Measurements from ENCODE around the gene TOX2.

Gene TOX2

DNA sequence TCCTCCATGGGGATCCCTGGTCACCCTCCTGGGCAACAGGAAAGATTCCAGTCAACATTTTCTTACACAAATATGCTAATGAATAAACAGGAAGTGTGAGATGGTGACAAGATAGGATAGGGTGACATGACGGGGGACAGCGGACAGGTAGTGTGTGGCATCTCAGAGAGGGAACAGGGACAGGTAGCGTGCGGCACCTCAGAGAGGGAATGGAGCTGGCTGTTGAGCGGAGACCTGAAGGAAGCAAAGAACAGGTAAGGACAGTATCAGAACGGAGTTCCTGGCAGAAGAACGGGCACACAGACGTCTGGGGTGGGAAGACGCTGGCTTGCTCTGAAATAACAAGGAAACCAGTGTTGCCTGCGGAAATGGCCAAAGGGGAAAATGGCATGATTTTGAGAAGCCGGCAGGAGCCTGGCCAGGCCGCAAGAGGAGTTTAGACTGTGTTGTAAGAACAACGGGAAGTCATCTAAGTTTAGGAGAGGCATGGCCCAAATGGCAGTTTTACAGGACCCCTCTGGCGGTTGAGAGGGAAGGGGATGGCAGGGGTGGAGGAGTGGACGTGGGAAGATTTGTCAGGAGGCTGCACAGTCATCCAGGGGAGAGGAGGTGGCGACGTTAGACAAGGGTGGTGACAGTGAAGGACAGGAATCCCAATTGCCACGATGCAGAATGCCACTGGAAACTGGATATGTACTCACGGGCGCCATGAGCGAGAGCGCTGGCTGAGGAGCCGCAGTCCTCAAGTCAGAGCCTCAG lies 160.7 kb downstream of the TOX2 start:
- DNase-seq (ENCODE audit: low read depth) = no peak

DNA sequence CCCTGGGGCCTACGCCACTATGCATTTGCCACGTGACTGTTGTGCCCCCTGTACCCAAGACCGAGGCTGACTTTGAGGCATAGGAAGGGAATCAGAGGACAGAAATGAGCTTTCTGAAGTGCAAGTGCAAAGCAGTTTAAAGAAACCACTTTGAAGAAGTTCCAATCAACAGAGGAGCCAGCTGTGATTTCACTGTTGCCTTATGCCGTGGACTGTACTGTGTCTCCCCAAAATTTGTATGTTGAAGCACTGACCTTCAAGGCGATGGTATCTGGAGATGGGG lies 161.2 kb downstream of the TOX2 start:
- no peak for DNase-seq (ENCODE audit: low read depth)

DNA sequence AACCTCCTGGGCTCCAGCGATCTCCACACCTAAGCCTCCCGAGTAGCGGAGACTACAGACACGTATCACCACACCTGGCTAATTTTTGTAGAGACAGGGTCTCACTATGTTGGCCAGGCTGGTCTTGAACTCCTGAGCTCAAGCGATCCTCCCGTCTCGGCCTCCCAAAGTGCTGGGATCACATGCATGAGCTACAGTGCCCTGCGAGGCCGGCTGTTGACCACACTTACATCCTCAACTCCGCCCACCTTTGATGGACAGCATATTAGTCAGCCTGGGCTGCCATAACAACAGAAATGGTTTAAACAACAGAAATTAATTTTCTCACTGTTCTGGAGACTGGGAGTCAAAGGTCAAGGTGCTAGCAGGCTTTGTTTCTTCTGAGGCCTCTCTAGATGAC lies 164.6 kb downstream of the TOX2 start:
- no peak for DNase-seq (ENCODE audit: low read depth)

DNA sequence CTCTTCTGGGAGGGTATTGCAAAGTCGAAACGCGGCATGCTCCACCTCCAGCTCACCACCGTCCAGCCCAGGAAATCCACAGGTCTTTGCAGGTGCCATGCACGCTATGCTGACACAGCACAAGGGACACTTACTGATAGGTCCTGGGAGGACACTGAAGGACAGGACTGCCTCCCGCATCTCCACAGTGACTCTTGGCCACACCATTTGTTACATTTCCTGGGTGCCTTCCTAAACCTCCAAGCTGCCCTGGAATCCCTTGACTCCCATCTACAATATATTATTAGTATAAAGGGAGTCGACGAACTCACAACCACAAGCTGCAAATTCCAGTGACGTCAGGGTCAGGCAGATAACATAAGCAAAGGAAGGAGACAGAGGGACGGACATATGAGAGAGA lies 165.4 kb downstream of the TOX2 start:
- DNase-seq (ENCODE audit: low read depth) = no peak

DNA sequence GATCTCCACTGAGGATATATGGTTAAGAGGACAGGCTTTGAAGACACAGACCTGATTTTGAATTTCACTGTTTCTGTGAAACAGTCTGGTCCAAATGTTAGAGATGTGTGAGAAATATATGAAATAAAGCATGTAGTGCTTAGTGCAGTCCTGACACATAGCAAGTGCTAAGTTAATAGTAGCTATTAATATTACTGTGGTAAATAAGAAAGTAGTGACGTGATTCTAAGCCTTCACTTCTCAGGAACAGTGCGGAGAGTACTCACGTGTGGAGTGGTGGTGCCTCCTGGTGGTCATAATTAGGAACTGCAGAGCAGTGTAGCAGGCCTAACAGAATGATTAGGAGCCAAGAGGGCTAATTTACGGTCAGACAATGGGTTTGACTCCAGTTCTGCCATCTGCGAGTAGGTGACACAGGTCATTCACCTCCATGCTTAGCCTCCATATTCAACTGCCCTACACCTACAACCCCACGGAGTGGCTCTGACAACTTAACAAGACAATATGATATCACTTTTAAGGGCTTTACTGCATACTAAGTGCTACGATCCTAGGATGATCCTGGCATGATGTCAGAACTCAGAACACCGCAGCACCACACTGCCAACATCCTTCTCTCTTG lies 166.1 kb downstream of the TOX2 start:
- peak; percentile 67 for DNase-seq (ENCODE audit: low read depth)

DNA sequence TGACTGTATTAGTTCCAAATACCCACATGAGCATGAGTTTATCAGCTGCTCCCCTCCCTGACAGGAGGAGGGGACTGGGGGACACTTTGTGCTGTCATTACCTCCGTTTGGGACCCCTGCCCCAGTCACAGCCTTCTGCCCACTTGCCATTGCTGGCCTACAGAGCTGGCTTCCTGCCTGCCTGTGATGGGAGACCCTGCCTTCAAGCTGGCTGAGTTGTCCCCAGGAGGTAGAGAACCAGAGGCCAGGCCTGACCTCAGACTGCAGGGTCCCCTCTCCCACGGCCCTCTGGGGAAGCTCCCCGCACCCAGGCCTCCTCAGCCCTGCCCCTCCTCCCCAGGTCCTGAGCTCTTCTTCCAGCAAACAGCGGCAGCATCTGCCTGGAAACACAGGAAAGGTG lies 166.8 kb downstream of the TOX2 start:
- no peak for DNase-seq (ENCODE audit: low read depth)

DNA sequence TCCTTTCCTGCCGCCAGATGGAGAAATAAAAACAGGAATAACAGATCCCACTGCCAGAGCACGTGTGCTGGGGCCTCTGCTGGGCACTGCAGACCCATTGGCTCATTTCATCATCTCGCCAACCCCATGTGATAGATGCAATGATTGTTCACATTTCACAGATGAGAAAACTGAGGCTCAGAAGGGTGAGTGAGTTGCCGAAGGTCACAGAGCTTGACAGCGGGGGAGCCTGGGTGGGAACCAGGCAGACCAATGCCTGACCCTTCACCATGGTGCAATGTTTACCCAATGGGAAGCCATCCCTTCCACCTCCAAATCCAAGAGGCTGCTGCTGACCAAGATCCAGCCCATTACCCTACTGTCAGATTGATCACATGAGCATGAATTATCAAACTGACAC lies 167.2 kb downstream of the TOX2 start:
- DNase-seq (ENCODE audit: low read depth) = no peak

DNA sequence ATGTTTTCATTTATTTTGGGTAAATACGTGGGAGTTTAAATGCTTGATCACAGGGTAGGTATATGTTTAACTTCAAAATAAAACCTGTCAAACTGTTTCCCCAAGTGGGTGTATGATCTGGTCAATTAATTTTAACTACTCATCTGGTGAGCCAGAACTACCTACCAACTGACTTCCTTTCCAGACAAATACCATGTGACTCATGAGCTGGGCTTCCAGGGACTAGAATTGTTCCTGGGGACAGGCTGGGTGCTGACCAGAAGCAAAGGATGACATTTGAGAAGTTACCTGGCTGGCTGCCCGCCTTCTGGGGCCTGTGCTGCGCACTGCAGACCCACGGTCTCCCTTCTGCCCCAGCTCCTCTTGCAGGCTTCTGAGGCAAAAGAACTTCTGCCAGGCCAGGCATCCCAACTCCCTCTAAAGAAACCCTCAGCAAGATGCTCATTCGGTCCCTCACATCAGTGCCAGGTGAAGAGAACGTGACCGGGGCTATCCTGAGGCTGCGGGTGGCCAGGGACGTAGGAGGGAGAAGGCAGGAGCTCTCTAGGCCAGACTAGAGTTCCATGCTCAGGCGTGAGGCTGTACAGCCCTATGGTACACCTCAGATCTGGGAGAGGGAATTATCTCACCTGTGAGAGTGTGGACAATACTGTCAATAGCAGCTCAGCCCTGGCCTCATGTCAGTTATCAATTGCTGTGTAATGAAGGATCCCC lies 168.7 kb downstream of the TOX2 start:
- DNase-seq (ENCODE audit: low read depth) = peak; percentile 52

DNA sequence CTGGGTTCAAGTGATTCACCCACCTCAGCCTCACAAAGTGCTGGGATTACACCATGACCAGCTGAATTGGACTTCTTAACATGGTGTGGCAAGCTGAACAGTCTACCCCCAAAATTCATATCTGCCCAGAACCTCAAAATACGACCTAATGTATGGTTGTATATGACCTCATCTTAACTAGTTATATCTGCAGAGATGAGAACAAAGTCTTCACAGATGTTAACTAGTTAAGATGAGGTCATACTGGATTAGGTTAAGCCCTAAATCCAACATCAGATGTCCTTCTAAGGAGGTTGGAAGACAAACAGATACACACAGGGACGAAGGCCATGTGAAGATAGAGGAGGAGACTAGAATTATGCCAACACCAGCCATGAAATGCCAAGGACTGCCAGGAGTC lies 169.8 kb downstream of the TOX2 start:
- DNase-seq (ENCODE audit: low read depth) = no peak

DNA sequence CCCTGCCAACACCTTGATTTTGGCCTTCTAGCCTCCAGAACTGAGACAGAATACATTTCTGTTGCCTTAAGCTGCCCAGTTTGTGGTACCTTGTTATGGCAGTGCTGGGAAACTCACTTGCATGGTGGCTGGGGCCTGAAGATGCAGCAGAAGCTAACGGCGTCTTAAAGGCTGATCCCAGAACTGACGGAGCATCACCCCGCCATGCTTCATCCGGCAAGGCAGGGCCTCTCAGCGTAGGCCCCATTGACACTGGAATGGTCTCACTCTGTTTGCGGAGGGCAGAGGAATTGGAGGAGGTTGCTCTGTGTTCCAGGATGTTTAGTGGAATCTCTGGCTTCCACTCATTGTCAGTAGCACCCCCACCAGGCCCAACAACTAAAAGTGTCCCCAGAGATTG lies 170.2 kb downstream of the TOX2 start:
- no peak for DNase-seq (ENCODE audit: low read depth)

DNA sequence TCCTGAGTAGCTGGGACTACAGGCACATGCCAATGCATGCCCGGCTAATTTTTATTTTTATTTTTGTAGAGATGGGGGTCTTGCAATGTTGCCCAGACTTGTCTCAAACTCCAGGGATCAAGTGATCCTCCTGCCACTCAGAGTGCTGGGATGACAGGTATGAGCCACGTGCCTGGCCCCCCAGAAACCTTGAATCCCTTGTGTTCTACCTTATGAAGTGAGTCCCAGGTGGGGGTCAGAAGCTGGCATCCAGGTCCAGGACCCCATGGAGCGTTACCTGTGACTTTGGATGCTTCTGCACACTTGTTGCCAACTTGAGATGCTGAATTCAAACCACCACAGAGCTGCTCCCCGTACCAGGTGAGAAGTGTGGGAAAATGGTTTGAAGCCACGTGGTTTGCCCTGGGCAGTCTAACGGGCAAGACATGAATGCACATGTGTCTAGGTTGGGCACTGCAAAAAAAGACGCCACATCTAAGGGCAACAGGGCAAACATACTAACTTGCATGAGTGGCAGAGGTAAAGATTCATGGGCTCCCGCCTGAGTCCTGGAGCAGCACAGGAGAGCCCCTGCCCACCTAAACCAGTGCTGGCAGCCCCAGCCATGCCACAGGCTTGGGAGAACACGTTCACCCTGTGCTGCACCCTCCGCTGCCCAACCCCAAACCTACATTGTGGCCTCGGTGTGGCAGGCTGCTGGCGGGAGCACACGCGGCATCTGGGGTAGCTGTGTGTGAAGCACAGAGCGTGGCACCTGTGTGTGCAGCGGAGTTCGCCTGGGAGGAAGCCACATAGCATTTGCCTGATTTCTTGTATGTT lies 171.2 kb downstream of the TOX2 start:
- no peak for DNase-seq (ENCODE audit: low read depth)

DNA sequence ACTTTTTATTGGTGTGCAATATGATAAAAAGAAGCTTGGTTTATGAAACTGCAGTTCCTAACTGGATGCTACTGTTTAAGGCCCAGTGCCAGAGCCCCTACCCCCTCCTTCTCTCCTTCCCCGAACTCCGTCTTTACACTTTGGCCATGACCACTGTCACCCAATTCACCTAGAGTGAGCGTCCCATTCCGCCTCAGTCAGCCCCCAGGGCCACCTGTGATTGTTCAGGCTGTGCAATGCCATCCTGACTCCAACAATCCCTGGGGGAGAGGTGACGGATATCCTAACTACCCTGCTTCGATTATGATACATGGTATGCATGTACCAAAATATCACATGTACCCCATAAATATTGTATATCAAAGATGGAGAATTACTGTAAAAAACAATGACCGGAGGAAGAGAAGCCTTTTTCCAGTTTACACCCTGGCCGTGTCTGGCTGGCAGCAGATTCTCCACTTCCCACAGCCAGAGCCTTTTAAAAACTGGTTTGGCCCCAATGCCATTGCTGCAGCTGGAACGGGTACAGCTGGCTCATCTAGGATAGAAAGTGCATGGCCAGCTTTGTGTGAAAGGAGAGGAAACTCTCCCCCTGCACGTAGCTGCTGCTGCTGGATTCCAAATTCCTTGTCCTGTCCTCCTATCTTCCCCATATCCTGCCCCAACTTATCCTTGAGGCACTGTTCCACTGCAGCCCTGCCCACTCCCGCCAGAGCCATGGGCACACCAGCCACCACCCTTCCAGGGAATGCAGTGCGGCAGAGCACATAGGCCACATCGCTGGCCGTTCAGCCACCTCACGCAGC lies 172.6 kb downstream of the TOX2 start:
- DNase-seq (ENCODE audit: low read depth) = no peak

DNA sequence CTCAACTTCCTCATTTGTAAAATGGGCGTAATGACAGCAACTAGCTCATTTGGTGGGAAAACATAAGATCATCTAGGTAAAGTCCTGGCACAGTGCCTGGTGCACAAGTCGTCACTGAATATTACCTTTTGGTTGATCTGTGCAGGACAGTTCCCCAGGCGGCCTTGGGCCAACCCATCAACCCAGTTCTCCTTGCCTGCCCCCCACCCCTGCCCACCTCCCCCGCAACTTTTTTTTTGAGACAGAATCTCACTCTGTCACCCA lies 173.1 kb downstream of the TOX2 start:
- no peak for DNase-seq (ENCODE audit: low read depth)

DNA sequence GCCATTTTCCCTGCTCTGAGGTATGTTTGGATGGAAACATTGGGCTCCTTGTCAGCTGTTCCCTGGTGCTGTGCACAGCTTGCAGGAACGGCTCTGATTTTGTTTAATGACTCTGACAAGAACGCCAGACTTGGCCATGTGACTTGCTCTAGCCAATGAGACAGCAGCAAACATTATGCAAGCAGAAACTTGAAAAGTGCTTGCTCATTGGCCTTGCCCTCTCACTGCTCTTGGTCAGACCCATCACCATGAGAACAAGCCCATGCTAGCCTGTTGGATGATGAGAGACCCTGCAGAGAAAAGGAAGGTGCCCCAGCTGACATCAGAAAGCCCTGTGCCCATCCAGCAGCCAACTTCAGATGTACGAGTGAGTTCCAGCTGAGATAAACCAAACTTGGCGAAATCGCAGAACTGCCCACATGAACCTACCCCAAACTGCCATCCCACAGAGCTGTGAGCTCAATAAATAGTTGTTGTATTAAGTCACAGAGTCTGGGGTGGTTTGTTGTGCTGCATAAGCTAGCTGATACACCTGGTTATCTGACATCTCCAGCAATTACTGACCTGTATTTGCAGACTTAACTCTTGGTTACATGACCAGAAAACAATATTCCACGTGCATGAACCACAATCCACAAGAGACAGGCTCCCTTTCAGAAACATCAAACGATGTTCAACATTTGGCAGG lies 175.5 kb downstream of the TOX2 start:
- peak; percentile 61 for DNase-seq (ENCODE audit: low read depth)

DNA sequence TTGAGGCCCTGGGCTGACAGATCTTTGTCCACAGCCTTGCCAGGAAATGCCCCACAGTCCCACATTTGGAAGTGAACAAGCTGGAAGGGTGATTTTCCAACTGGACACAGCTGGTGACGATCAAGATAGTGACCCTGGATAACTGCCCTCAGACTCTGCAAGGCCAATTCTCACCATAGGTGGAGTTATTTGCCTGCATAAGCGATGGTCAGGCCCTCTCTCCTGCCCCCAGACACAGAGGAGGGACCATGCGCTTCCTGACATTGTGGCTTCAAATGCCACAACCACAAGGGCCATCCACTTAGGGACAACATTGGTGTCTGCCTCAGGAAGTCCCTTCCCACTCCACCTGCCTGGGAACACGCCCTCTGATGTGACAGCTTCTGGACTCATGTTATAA lies 176.4 kb downstream of the TOX2 start:
- DNase-seq (ENCODE audit: low read depth) = no peak

DNA sequence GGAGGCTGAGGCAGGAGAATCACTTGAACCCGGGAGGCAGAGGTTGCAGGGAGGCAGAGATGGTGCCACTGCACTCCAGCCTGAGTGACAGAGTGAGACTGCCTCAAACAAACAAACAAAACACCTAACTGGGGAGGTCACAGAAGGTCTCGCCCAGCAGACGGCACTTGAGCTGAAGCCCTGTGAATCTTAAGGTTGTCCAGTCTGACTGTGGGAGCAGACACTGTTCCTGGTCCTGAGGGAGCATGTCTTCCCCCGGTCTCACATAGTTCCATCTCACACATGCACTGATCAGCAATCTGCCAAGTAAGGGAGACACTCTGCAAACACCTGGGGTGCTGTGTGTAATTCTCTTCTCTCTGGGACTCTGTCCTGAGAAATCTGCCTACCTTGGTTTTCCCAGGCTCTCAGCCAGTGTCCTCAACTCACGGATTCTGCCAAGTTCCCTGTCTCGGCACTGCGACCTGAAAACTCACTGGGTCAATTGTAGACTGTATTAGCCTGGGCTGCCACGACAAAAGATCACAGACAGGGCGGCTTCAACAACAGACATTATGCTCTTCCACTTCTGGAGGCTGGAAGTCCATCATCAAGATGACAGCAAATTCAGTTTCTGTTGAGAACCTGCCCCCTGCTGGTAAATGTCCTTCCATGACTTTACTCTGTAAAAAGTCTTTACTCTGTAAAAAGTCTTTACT lies 178.0 kb downstream of the TOX2 start:
- peak; percentile 48 for DNase-seq (ENCODE audit: low read depth)

DNA sequence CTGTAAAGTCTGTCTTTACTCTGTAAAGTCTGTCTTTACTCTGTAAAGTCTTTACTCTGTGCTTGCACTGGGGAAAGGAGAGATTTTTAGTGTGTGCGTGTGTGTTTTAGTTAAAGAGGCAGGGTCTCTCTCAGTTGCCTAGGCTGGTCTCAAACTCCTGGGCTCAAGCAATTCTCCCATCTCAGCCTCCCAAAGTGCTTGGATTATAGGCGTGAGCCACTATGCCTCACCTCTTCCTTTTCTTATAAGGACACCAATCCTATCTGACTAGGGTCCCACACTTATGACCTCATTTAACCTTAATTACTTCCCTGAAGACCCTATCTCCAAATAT lies 178.6 kb downstream of the TOX2 start:
- DNase-seq (ENCODE audit: low read depth) = no peak

DNA sequence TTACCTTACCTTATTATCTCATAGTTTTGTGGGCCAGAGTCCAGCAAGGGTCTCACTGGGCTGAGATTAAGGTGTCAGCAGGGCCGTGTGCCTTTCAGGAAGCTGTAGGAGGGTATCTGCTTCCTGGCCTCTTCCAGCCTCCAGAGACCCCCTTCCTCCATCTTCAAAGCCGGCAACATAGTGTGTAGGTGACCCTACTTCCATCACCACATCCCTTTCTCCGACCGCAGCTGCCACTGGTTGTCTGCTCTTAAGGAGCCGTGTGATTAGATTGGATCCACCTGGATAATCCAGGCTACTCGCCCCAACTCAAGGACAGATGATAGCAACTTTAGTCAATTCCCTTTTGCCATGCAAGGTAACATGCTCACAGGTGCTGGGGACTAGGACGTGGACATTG lies 181.2 kb downstream of the TOX2 start:
- no peak for DNase-seq (ENCODE audit: low read depth)

DNA sequence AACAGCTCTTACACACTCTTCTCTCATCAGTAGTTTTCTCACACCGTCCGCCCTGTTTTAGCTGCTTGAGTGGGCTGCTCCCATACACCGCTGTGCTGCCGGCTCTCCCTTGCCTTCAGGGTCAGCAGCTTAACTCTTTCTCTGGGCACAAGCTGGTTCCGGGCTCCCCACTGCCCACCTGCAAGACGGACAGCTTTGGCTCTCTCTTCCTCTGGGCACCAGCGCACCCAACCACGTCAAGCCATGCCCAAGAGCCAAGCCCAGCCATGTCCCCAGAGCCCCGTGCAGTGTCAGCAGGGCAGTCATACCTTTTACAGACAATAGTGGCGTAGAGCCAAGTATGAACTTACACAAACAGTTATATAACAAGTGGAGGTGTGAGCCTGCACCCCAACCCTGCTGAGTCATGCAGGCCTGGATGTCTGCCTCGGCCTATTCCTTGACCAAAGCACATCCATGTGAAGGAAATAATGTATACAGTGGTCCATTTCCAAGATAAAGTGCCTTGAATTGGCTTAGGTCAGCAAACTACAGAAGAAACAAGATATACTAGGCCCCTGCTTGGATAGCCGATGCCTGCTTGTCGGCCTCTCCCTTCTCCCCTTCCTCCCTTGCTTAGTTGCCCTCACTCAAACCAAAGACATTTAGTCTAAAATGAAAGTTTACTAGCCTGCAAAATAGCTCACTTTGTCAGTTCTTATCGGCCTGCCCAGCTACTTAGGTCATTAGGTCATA lies 183.0 kb downstream of the TOX2 start:
- DNase-seq (ENCODE audit: low read depth) = no peak

DNA sequence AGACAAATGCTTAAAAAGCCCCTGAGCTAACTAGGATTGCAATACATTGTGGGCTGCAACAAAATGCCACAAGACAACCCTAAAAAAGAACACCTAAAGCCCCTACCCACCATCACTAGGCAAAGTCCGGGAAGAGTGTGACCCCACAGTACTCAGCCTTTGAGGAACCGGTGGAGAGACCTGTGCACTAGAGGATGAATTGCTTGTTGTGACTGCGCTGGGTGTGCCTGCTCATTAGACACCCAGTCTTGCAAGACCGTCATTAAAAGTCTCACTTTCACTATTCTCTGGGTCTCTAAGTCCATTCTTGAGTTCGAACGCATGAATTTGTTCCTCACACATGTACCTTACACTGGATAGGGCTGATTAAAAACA lies 183.6 kb downstream of the TOX2 start:
- DNase-seq (ENCODE audit: low read depth) = no peak

DNA sequence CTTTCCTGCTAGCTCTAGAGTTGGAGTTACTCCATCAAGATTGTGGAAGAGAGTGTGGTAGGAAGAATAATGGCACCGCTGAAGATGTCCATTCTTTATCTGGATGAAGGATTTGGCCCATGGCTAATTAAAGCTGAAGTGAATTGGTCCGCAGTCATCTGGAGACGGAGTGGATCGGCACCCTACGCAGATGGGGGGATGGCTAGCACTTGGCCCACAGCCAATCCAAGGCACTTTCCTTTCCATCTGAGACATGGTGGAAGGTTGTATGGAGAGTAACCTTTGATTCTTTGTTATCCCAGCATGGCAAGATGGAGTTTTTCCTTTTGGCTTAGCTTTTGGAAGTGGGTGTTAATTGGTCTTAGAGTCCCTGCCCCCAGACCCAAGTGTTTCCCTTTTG lies 184.0 kb downstream of the TOX2 start:
- no peak for DNase-seq (ENCODE audit: low read depth)

All from fibroblast of gingiva (primary cell).